Stimulated activated effector memory CD8-positive, alpha-beta T cell treated with anti-CD3 and anti-CD28 coated beads, Interleukin-12 subunit alpha, Interleukin-12 subunit beta, amount 100 ng/mL, for 72 hours (primary cell): Measurements from ENCODE around the gene BBX.
"Not testable (repeated sequence)": the region's sequence is repeated elsewhere in the genome, so short reads cannot be mapped to it uniquely, and the experiment has no call there.

ENCODE experiments used
- ATAC-seq: fragments of 150-1000 bp; cut with Tn5 transposase; 2 replicates; pipeline ENCODE4 v1.10.0; 2021
- DNase-seq, 2 donors: peaks; one replicate each; pipeline ENCODE4 v3.0.0; 2021 to 2022; ENCODE audit warnings: low spot score in 2 of 2
- H3K27ac Mint-ChIP-seq: one replicate; pipeline ENCODE4 v1.8.0; 2022; ENCODE audit warnings: mild to moderate bottlenecking, mixed read lengths
- H3K36me3 Mint-ChIP-seq: one replicate; pipeline ENCODE4 v1.8.0; 2022; ENCODE audit warnings: mild to moderate bottlenecking, mixed read lengths
- H3K4me1 Mint-ChIP-seq: one replicate; pipeline ENCODE4 v1.8.0; 2022; ENCODE audit warnings: mixed read lengths
- H3K4me3 Mint-ChIP-seq: one replicate; pipeline ENCODE4 v1.8.0; 2022; ENCODE audit warnings: mild to moderate bottlenecking, mixed read lengths
- H3K9me3 Mint-ChIP-seq: one replicate; pipeline ENCODE4 v1.8.0; 2022; ENCODE audit warnings: mixed read lengths

The BBX gene

DNA sequence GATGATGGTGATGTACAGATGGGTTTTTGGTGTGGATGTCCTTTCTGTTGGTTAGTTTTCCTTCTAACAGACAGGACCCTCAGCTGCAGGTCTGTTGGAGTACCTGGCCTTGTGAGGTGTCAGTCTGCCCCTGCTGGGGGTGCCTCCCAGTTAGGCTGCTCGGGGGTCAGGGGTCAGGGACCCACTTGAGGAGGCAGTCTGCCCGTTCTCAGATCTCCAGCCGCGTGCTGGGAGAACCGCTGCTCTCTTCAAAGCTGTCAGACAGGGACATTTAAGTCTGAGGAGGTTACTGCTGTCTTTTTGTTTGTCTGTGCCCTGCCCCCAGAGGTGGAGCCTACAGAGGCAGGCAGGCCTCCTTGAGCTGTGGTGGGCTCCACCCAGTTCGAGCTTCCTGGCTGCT is 174.6 kb downstream of the BBX start:
- H3K27ac Mint-ChIP-seq, result peak overlapping the region; percentile 26
- H3K4me3 Mint-ChIP-seq, result peak overlapping the region; percentile 59
- H3K36me3 Mint-ChIP-seq, DNase-seq, ATAC-seq, H3K9me3 Mint-ChIP-seq: not testable (repeated sequence)
- peaks cover 25% of the 10 kb centered on the region for H3K4me1 Mint-ChIP-seq

DNA sequence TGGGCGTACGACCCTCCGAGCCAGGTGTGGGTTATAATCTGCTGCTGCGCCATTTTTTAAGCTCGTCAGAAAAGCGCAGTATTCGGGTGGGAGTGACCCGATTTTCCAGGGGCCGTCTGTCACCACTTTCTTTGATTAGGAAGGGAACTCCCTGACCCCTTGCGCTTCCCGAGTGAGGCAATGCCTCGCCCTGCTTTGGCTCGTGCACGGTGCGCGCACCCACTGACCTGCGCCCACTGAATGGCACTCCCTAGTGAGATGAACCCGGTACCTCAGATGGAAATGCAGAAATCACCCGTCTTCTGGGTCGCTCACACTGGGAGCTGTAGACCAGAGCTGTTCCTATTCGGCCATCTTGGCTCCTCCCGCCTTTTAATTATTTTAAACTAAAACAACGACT is 175.1 kb downstream of the BBX start:
- H3K36me3 Mint-ChIP-seq, DNase-seq, H3K9me3 Mint-ChIP-seq, ATAC-seq: not testable (repeated sequence)
- H3K4me3 Mint-ChIP-seq, result peak overlapping the region; percentile 59
- H3K4me1 Mint-ChIP-seq, result peaks cover 30% of the 10 kb centered on the region
- H3K27ac Mint-ChIP-seq, result peak overlapping the region; percentile 26

GRCh38 chr3:107699682-107700081 is 176.9 kb downstream of the BBX start:
- H3K27ac Mint-ChIP-seq, result no peak overlapping the region
- H3K4me1 Mint-ChIP-seq, result peaks cover 42% of the 10 kb centered on the region

GRCh38 chr3:107701299-107701698 is 178.5 kb downstream of the BBX start:
- Mint-ChIP-seq H3K4me1 (peaks cover 47% of the 10 kb centered on the region), H3K9me3 (no peaks in the 10 kb centered on the region), H3K36me3 (no peaks in the 10 kb centered on the region), H3K4me3 (no peak overlapping the region), H3K27ac (no peak overlapping the region)
- ATAC-seq (no peak), DNase-seq (no peak)

More at GRCh38 chr3:107699682-107700081, 176.9 kb downstream of the BBX start:
- ATAC-seq (no peak), DNase-seq (no peak)
- Mint-ChIP-seq H3K36me3 (no peaks in the 10 kb centered on the region), H3K9me3 (no peaks in the 10 kb centered on the region), H3K4me3 (no peak overlapping the region)

- H3K9me3 Mint-ChIP-seq, result no peaks in the 10 kb centered on the region
- no peak overlapping the region for H3K27ac Mint-ChIP-seq
- ATAC-seq, result no peak
- DNase-seq, result no peak
- H3K4me3 Mint-ChIP-seq, result no peak overlapping the region
- H3K4me1 Mint-ChIP-seq, result peaks cover 45% of the 10 kb centered on the region
- no peaks in the 10 kb centered on the region for H3K36me3 Mint-ChIP-seq
These were observed 181.7 kb downstream of the BBX start for GRCh38 chr3:107704477-107704876.

DNA sequence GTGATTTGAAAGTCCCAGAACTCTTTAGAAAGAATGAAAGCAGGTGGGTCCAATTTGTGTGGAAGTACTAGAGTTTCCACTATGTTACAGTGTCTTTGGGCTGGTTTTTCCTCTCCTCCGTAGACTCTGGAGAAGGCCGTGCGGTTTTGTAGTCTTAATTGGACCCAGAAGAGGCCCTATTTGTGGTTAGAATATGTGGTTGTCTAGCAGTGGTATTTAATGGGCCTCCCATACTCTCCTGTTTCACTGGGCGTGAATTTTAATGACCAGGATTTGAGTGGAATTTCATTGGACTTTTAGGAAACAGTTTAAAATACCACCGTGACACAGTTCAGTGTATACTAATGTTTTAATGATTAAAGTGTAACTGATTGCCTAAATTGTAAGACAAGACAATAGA is 182.3 kb downstream of the BBX start:
- DNase-seq, result no peak
- H3K9me3 Mint-ChIP-seq, result no peaks in the 10 kb centered on the region
- H3K4me1 Mint-ChIP-seq, result peaks cover 39% of the 10 kb centered on the region
- no peak overlapping the region for H3K4me3 Mint-ChIP-seq
- no peak for ATAC-seq
- H3K36me3 Mint-ChIP-seq, result no peaks in the 10 kb centered on the region
- no peak overlapping the region for H3K27ac Mint-ChIP-seq

GRCh38 chr3:107710851-107711250 is 188.1 kb downstream of the BBX start:
- no peaks in the 10 kb centered on the region for H3K9me3 Mint-ChIP-seq
- no peak for ATAC-seq
- H3K27ac Mint-ChIP-seq, result no peak overlapping the region
- H3K4me1 Mint-ChIP-seq, result peaks cover 19% of the 10 kb centered on the region
- no peak overlapping the region for H3K4me3 Mint-ChIP-seq
- no peak for DNase-seq
- H3K36me3 Mint-ChIP-seq, result peaks cover 24% of the 10 kb centered on the region

GRCh38 chr3:107716734-107717133 is 194.0 kb downstream of the BBX start:
- Mint-ChIP-seq H3K4me1 (peaks cover 18% of the 10 kb centered on the region), H3K9me3 (no peaks in the 10 kb centered on the region), H3K36me3 (peaks cover 19% of the 10 kb centered on the region), H3K27ac (no peak overlapping the region), H3K4me3 (no peak overlapping the region)
- DNase-seq (no peak), ATAC-seq (no peak)

GRCh38 chr3:107718547-107718946 is 195.8 kb downstream of the BBX start:
- no peak for ATAC-seq
- H3K4me3 Mint-ChIP-seq, result no peak overlapping the region
- peaks cover 18% of the 10 kb centered on the region for H3K36me3 Mint-ChIP-seq

DNA sequence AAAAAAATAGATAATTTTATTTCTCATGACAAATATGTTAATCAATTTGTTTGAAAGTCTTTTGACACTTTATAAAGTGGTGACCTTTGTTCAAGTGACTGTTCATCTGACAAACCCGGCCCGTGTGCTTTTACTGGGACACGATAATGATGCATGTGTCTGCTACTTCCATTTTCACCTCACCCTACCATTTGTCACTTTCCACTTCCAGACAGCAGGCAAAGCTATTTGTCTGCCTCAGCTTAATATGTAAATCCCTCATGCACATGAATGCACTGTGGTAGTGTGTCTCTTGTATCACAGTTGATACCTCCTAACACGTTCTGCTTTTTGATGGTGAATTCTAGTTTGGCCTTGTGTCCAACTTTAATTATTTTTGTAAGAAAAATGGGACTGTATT is 204.3 kb downstream of the BBX start:
- DNase-seq (no peak), ATAC-seq (no peak)
- no peaks in the 10 kb centered on the region for H3K9me3 Mint-ChIP-seq
- H3K4me3 Mint-ChIP-seq, result no peak overlapping the region
- H3K4me1 Mint-ChIP-seq, result peaks cover 6% of the 10 kb centered on the region
- H3K36me3 Mint-ChIP-seq, result peaks cover 27% of the 10 kb centered on the region
- no peak overlapping the region for H3K27ac Mint-ChIP-seq

More at GRCh38 chr3:107718547-107718946, 195.8 kb downstream of the BBX start:
- no peak for DNase-seq
- Mint-ChIP-seq H3K27ac (no peak overlapping the region), H3K9me3 (no peaks in the 10 kb centered on the region), H3K4me1 (peaks cover 11% of the 10 kb centered on the region)

DNA sequence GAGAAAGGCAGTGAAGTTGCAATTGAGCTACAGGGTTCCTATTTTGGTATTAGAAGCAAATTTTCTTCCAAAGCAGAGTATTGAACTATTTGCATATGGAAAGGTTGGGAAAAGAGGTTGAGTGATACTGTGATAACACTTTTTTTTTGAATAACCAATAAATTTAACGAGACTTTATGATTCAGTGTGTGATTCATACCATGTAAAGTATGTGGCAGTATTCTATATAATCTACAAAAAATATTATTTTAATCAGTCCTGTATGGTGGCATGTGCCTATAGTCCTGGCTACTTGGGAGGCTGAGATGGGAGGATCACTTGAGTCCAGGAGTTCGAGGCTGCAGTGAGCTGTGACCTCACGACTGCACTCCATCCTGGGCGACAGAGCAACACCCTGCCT is 206.9 kb downstream of the BBX start:
- H3K36me3 Mint-ChIP-seq, result peaks cover 48% of the 10 kb centered on the region
- H3K27ac Mint-ChIP-seq, result no peak overlapping the region
- no peak for DNase-seq
- no peaks in the 10 kb centered on the region for H3K9me3 Mint-ChIP-seq
- H3K4me1 Mint-ChIP-seq, result peaks cover 6% of the 10 kb centered on the region
- no peak for ATAC-seq
- H3K4me3 Mint-ChIP-seq, result no peak overlapping the region

- no peak overlapping the region for H3K27ac Mint-ChIP-seq
- DNase-seq (no peak), ATAC-seq (no peak)
- H3K4me3 Mint-ChIP-seq, result no peak overlapping the region
- peaks cover 5% of the 10 kb centered on the region for H3K4me1 Mint-ChIP-seq
- H3K36me3 Mint-ChIP-seq, result peaks cover 39% of the 10 kb centered on the region
- H3K9me3 Mint-ChIP-seq, result no peaks in the 10 kb centered on the region
These were observed 211.6 kb downstream of the BBX start for GRCh38 chr3:107734317-107734716.

DNA sequence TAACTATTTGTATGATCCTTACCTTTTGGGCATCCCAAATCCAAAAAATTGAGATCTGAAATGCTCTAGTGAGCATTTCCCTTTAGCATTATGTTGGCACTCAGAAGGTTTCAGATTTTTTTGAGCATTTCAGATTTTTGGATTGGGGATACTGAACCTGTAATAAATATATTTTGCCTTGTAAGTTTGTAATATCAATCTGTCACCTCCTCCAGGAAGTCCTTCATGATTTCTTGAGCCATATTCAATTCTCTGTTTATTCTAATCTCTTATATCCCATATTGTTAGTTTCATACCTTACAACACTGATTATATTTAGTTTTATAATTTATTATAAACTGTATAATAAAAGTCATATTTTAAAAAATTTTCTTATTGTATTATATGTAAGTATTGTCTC is 215.2 kb downstream of the BBX start:
- Mint-ChIP-seq H3K27ac (no peak overlapping the region), H3K36me3 (peaks cover 17% of the 10 kb centered on the region), H3K4me3 (no peak overlapping the region), H3K9me3 (no peaks in the 10 kb centered on the region), H3K4me1 (peaks cover 7% of the 10 kb centered on the region)
- ATAC-seq, result no peak
- no peak for DNase-seq

DNA sequence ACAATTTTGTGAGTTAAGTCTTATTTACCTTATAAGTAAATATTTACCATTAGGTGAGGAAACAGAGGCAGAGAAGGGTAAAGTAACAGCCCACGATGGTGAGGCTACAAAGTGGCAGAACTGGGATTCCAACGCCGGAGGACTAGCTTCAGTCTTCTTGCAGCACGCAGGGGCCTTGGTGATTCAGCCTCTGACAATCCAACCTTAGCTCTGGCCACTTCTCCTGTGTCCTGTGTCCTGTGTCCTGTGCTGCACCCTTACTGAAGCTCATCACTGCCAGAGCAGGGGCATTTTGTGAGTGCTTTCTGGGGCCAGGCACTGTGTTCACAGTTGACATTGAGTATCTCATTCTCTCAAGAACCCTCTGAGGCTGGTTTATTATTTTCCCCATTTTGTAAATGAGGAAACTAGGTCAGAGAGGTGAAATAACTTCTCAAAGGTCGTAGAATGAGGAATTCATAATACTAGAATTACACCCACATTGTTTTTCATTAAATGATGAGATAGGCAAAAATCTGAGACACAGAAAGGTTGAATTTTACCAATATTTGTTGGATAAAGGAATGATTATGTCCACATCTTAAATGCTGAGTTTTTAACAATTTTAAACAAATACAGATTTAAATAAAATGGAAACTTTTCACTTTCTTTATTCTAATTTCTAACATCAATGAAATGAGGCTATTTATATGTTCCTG is 215.9 kb downstream of the BBX start:
- peaks cover 9% of the 10 kb centered on the region for H3K36me3 Mint-ChIP-seq
- H3K27ac Mint-ChIP-seq, result no peak overlapping the region
- H3K9me3 Mint-ChIP-seq, result no peaks in the 10 kb centered on the region
- no peak for DNase-seq
- peaks cover 7% of the 10 kb centered on the region for H3K4me1 Mint-ChIP-seq
- ATAC-seq, result no peak
- H3K4me3 Mint-ChIP-seq, result no peak overlapping the region

GRCh38 chr3:107739227-107739626 is 216.5 kb downstream of the BBX start:
- ATAC-seq, result no peak
- Mint-ChIP-seq H3K36me3 (peaks cover 6% of the 10 kb centered on the region), H3K4me1 (peaks cover 7% of the 10 kb centered on the region), H3K4me3 (no peak overlapping the region), H3K27ac (no peak overlapping the region), H3K9me3 (no peaks in the 10 kb centered on the region)
- no peak for DNase-seq

DNA sequence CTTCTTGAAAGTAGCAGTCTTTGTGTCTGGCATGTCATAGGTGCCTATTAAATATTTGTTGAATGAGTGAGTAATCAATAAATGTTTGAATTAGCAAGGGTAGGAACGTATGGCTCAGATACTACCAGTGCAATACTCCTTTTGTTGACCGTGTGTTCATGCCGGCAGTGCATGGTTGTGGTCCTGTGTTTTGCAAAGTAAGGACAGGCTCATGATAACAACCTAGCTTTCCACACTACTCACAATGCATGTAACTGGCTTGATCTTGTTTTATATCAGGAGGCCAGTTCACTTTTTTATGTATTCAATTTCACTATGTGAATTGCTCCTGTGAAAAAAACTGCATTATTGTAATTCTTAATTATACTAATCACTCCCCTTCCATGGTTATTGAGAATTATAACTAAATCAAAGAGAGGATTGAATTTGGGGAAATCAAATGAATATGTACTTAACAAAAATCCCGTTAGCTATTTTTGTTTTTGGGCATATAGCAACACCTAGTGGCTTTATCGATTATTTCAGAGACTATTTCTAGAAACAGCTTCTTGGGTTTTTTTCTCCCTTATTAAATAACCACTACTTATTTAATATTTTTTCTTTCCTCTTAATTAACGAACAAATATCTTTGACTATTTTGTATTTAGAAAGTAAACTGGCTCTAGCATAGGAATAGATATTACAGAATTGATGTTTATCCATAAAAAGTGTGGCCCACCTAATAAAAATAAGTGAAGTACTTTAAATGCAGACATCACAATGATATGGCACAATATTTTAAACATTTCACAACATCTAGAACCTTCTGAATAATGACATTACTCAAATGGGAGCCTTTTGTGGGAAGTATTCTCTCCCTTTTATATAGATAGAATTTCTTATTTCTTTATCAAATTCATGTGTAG is 218.5 kb downstream of the BBX start:
- H3K9me3 Mint-ChIP-seq, result no peaks in the 10 kb centered on the region
- H3K36me3 Mint-ChIP-seq, result peaks cover 14% of the 10 kb centered on the region

More for the DNA sequence above, 218.5 kb downstream of the BBX start:
- ATAC-seq, result no peak
- Mint-ChIP-seq H3K27ac (no peak overlapping the region), H3K4me1 (peaks cover 7% of the 10 kb centered on the region), H3K4me3 (no peak overlapping the region)
- no peak for DNase-seq
